Effector memory CD4-positive, alpha-beta T cell (primary cell): ENCODE results near the gene PDE3A.

Experiments
- DNase-seq, 3 donors: peaks; one replicate each; pipeline ENCODE4 v3.0.0-alpha.2; 2020
- H3K27ac ChIP-seq: 2 replicates; pipeline ENCODE4 v1.7.0; 2013; ENCODE audit warnings: mild to moderate bottlenecking, low read length, moderate library complexity; ENCODE audit not compliant: insufficient read depth, poor library complexity, severe bottlenecking
- H3K27me3 ChIP-seq: replicated peaks from 2 replicates; pipeline ENCODE4 v1.7.0; 2013; ENCODE audit warnings: mild to moderate bottlenecking, low read length; ENCODE audit not compliant: insufficient read depth, control insufficient read depth, poor library complexity, severe bottlenecking
- H3K36me3 ChIP-seq: 2 replicates; pipeline ENCODE4 v1.7.0; 2013; ENCODE audit warnings: mild to moderate bottlenecking, low read length, moderate library complexity; ENCODE audit not compliant: control insufficient read depth, insufficient read depth
- H3K4me1 ChIP-seq: 2 replicates; pipeline ENCODE4 v1.7.0; 2013; ENCODE audit warnings: low read length, mild to moderate bottlenecking; ENCODE audit not compliant: control insufficient read depth, insufficient read depth, poor library complexity, severe bottlenecking
- H3K4me3 ChIP-seq: 2 replicates; pipeline ENCODE4 v1.7.0; 2013; ENCODE audit warnings: low read length, low read depth, mild to moderate bottlenecking; ENCODE audit not compliant: insufficient read depth, poor library complexity, severe bottlenecking
- H3K9me3 ChIP-seq: 2 replicates; pipeline ENCODE4 v1.7.0; 2013; ENCODE audit warnings: mild to moderate bottlenecking, low read length, moderate library complexity; ENCODE audit not compliant: control insufficient read depth

PDE3A gene

GRCh38 chr12:20495997-20496396 is 127.7 kb downstream of the PDE3A start:
- no peaks in the 10 kb centered on the region for H3K9me3 ChIP-seq
- no peaks in the 10 kb centered on the region for H3K27me3 ChIP-seq
- DNase-seq, result no peak
- H3K4me1 ChIP-seq, result no peaks in the 10 kb centered on the region
- H3K36me3 ChIP-seq, result no peaks in the 10 kb centered on the region
- no peak overlapping the region for H3K27ac ChIP-seq
- H3K4me3 ChIP-seq, result no peak overlapping the region

- H3K27ac ChIP-seq, result no peak overlapping the region
- DNase-seq, result no peak
Measured at GRCh38 chr12:20497707-20498106, 129.4 kb downstream of the PDE3A start.

GRCh38 chr12:20501958-20502357 is 133.6 kb downstream of the PDE3A start:
- H3K36me3 ChIP-seq, result no peaks in the 10 kb centered on the region
- no peak overlapping the region for H3K4me3 ChIP-seq
- H3K27ac ChIP-seq, result no peak overlapping the region
- H3K27me3 ChIP-seq, result no peaks in the 10 kb centered on the region
- H3K4me1 ChIP-seq, result no peaks in the 10 kb centered on the region
- H3K9me3 ChIP-seq, result no peaks in the 10 kb centered on the region
- no peak for DNase-seq

More at GRCh38 chr12:20497707-20498106, 129.4 kb downstream of the PDE3A start:
- no peaks in the 10 kb centered on the region for H3K9me3 ChIP-seq
- H3K4me1 ChIP-seq, result no peaks in the 10 kb centered on the region
- H3K36me3 ChIP-seq, result no peaks in the 10 kb centered on the region
- no peak overlapping the region for H3K4me3 ChIP-seq
- H3K27me3 ChIP-seq, result no peaks in the 10 kb centered on the region

- H3K27me3 ChIP-seq, result no peaks in the 10 kb centered on the region
- H3K4me3 ChIP-seq, result no peak overlapping the region
- no peak overlapping the region for H3K27ac ChIP-seq
- H3K36me3 ChIP-seq, result no peaks in the 10 kb centered on the region
- no peak for DNase-seq
- H3K9me3 ChIP-seq, result no peaks in the 10 kb centered on the region
- H3K4me1 ChIP-seq, result no peaks in the 10 kb centered on the region
Measured at GRCh38 chr12:20503858-20504257, 135.5 kb downstream of the PDE3A start.

- Histone ChIP-seq H3K4me1 (no peaks in the 10 kb centered on the region), H3K4me3 (no peak overlapping the region), H3K9me3 (no peaks in the 10 kb centered on the region), H3K27me3 (no peaks in the 10 kb centered on the region), H3K36me3 (no peaks in the 10 kb centered on the region), H3K27ac (no peak overlapping the region)
- no peak for DNase-seq
Measured at GRCh38 chr12:20505056-20505455, 136.7 kb downstream of the PDE3A start.

GRCh38 chr12:20507056-20507455 is 138.7 kb downstream of the PDE3A start:
- no peak overlapping the region for H3K27ac ChIP-seq
- H3K27me3 ChIP-seq, result no peaks in the 10 kb centered on the region
- no peaks in the 10 kb centered on the region for H3K36me3 ChIP-seq
- no peak overlapping the region for H3K4me3 ChIP-seq
- H3K9me3 ChIP-seq, result no peaks in the 10 kb centered on the region
- H3K4me1 ChIP-seq, result no peaks in the 10 kb centered on the region
- DNase-seq, result no peak

GRCh38 chr12:20507711-20508110 is 139.4 kb downstream of the PDE3A start:
- Histone ChIP-seq H3K9me3 (no peaks in the 10 kb centered on the region), H3K4me3 (no peak overlapping the region), H3K36me3 (no peaks in the 10 kb centered on the region), H3K27ac (no peak overlapping the region), H3K4me1 (no peaks in the 10 kb centered on the region), H3K27me3 (no peaks in the 10 kb centered on the region)
- no peak for DNase-seq

- Histone ChIP-seq H3K4me3 (no peak overlapping the region), H3K9me3 (no peaks in the 10 kb centered on the region), H3K36me3 (no peaks in the 10 kb centered on the region), H3K27me3 (no peaks in the 10 kb centered on the region), H3K27ac (no peak overlapping the region), H3K4me1 (no peaks in the 10 kb centered on the region)
- no peak for DNase-seq
Measured at GRCh38 chr12:20508359-20508758, 140.0 kb downstream of the PDE3A start.

GRCh38 chr12:20508962-20509361 is 140.6 kb downstream of the PDE3A start:
- Histone ChIP-seq H3K4me3 (no peak overlapping the region), H3K36me3 (no peaks in the 10 kb centered on the region), H3K27me3 (no peaks in the 10 kb centered on the region), H3K4me1 (no peaks in the 10 kb centered on the region), H3K9me3 (no peaks in the 10 kb centered on the region), H3K27ac (no peak overlapping the region)
- DNase-seq, result no peak

- no peak overlapping the region for H3K27ac ChIP-seq
- no peaks in the 10 kb centered on the region for H3K9me3 ChIP-seq
- no peaks in the 10 kb centered on the region for H3K27me3 ChIP-seq
- H3K36me3 ChIP-seq, result no peaks in the 10 kb centered on the region
- H3K4me3 ChIP-seq, result no peak overlapping the region
- no peak for DNase-seq
- H3K4me1 ChIP-seq, result no peaks in the 10 kb centered on the region
Measured at GRCh38 chr12:20510811-20511210, 142.5 kb downstream of the PDE3A start.

- no peaks in the 10 kb centered on the region for H3K9me3 ChIP-seq
- no peak overlapping the region for H3K27ac ChIP-seq
- H3K36me3 ChIP-seq, result no peaks in the 10 kb centered on the region
- no peaks in the 10 kb centered on the region for H3K27me3 ChIP-seq
- H3K4me1 ChIP-seq, result no peaks in the 10 kb centered on the region
- DNase-seq, result no peak
- H3K4me3 ChIP-seq, result no peak overlapping the region
Measured at GRCh38 chr12:20513189-20513588, 144.9 kb downstream of the PDE3A start.
